K562 (cell line): Measurements from ENCODE around the gene GSTM5.

Experiments
- PTBP1 ChIP-seq: fragments of 200-400 bp; formaldehyde crosslinking; IDR thresholded peaks from 2 replicates; pipeline ENCODE4 v1.6.1; 2017; ENCODE audit warnings: low read depth, low read length
- SMC3 ChIP-seq: conservative IDR thresholded peaks from 2 replicates; pipeline ENCODE4 v1.6.1; 2011; ENCODE audit warnings: low read depth, low read length, improper control_type of control experiment; ENCODE audit not compliant: insufficient read depth
- TCF7L2 ChIP-seq: fragments of 150-350 bp; IDR thresholded peaks from 2 replicates; pipeline ENCODE4 v1.6.1; 2016; ENCODE audit warnings: low read depth, mild to moderate bottlenecking, low read length, moderate library complexity

DNA sequence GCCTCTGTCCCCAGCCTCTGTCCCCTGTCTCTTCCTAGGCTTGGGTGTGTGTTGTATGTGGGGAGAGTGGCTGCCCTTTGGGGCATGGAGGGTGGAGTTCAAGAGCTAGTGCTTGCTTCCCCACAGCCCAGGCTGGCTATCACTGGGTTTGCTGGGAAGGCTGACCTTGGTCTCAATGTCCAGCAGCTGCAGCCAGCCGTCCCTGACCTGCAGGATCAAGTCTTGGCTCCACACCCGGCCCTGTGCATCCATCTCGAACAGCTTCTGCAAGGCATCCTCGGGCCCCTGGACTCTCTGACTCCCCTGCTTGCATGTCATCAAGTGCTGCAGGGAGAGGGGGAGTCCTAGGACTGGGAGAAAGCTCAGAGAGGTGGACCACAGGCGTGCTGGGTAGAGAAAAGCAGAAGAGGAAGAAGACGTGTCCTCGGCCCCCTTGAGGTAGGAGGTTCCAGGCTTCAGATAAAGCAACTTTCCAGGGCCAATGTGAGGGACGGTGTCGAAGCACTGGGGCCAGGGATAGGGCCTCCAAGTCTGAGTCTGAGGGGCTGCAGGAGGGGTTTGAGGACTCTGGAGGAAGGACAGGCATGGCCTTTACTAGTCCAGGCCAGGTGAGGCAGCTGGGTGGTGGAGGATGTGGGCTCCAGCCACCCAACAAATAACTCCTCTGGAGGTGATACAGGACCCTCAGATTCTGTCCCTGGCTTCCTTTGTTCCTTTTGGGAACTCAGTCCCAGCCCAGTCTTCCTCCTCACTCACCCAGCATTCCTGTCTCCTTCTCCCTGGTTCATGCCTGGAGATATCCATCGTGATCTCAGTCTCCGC lies 47.7 kb downstream of the GSTM5 start:
- TF ChIP-seq PTBP1 (no peak), SMC3 (no peak), TCF7L2 (no peak)
